ENCODE data around the gene MAP3K19. TPM values are rescaled to one million over a fixed set of nuclear protein-coding genes. Genes with fewer than 3 reads are reported as not detected.

MAP3K19 gene
- total and polyA plus RNA-seq, 2 of the 8 experiments (the other 6 are each of a cell fraction or from before 2014, with no cell fraction given): not detected

DNA sequence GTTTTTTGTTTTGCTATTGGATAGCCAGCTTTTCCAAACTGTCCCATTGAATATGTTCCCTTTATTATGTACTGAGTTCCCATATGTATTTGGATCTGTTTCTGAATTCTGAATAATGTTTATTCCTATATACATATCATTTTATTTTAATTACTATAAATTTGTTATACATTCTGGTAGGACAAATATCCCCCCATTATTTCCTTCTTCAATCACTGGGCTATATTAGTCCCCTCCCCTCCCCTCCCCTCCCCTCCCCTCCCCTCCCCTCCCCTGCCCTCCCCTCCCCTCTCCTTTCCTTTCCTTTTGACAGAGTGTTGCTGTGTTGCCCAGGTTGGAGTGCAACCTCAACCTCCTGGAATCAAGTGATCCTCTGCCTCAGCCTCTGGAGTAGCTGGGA is 31.2 kb upstream of the MAP3K19 start:
- DNase-seq (ENCODE audit: low read depth in 1 of 2, low spot score in 2 of 2) (no peak), FAIRE-seq (no peak)
- H2BK12ac ChIP-seq (ENCODE audit: low read depth, low read length): no peak overlapping the region
- H2AFZ ChIP-seq (ENCODE audit: low read length): no peak overlapping the region
- H4K20me1 ChIP-seq (replicated peaks in 1 of 2; ENCODE audit: control insufficient read depth in 1 of 2, insufficient read depth in 2 of 2, low read length in 2 of 2): no peaks in the 10 kb centered on the region
- H3K79me1 ChIP-seq (ENCODE audit: low read depth, low read length): peaks cover 2% of the 10 kb centered on the region; the same call in 1 of the 2 replicates
- no peak overlapping the region for H2BK120ac ChIP-seq (replicated peaks; ENCODE audit: low read depth, low read length)
- H4K91ac ChIP-seq (replicated peaks; ENCODE audit: insufficient read length, low read length): no peak overlapping the region
- H3K27ac ChIP-seq (ENCODE audit: low read depth, low read length): no peak overlapping the region
- H3K9me3 ChIP-seq (ENCODE audit: insufficient read depth in 2 of 2, low read depth in 1 of 2, low read length in 1 of 2): peaks cover 9 to 11% of the 10 kb centered on the region in 2 experiments; a peak in 3 of 4 replicates
- CTCF ChIA-PET (ENCODE audit: partially characterized antibody): no interaction called here
- H3K79me2 ChIP-seq (ENCODE audit: control insufficient read depth in 1 of 2, insufficient read depth in 2 of 2, low read length in 2 of 2): peaks cover 0 to 22% of the 10 kb centered on the region in 2 experiments; a peak in 2 of 4 replicates
- H3K18ac ChIP-seq (ENCODE audit: extremely low read depth, low read length): no peak overlapping the region
- H3K23me2 ChIP-seq (ENCODE audit: low read depth, low read length): no peaks in the 10 kb centered on the region
- H3K4me3 ChIP-seq (ENCODE audit: extremely low read depth in 1 of 4, insufficient read depth in 2 of 4, low read depth in 3 of 4, low read length in 4 of 4): no peak overlapping the region
- H3K4ac ChIP-seq (replicated peaks; ENCODE audit: insufficient read length, low read depth, low read length): no peak overlapping the region
- H3K4me2 ChIP-seq (ENCODE audit: insufficient read depth in 1 of 2, low read depth in 2 of 2, low read length in 2 of 2): no peak overlapping the region
- H3K9ac ChIP-seq (replicated peaks in 1 of 4; ENCODE audit: extremely low read depth in 1 of 4, low read depth in 3 of 4, low read length in 3 of 4): no peak overlapping the region
- TF ChIP-seq CHD2 (IDR thresholded peaks at IDR 0.05; ENCODE audit: low read length) (no peak), MAFK (IDR thresholded peaks at IDR 0.05; ENCODE audit: low read depth, low read length) (no peak), ASH2L (IDR thresholded peaks at IDR 0.05; ENCODE audit: low read length) (no peak), TAF7 (optimal IDR thresholded peaks at IDR 0.05; ENCODE audit: borderline replicate concordance, low read depth, low read length) (no peak), SP4 (IDR thresholded peaks at IDR 0.05; ENCODE audit: low read length) (no peak), SRF (IDR thresholded peaks at IDR 0.05; ENCODE audit: low read depth, low read length) (no peak), CBX5 (IDR thresholded peaks at IDR 0.05; ENCODE audit: low read depth, low read length) (no peak)
- POLR2A ChIA-PET (ENCODE audit: partially characterized antibody): no interaction called here
- no peak overlapping the region for H2BK20ac ChIP-seq (ENCODE audit: low read length)
- H2BK5ac ChIP-seq (ENCODE audit: low read depth, low read length): no peak overlapping the region
- no peaks in the 10 kb centered on the region for H3K27me3 ChIP-seq (replicated peaks in 1 of 4; ENCODE audit: control insufficient read depth in 3 of 4, extremely low read depth in 1 of 4, insufficient read depth in 3 of 4, low read length in 3 of 4)
- H3K36me3 ChIP-seq (ENCODE audit: control insufficient read depth in 2 of 4, insufficient read depth in 4 of 4, low read length in 3 of 4): peaks cover 0 to 9% (median 0%) of the 10 kb centered on the region in 4 experiments; a peak in 2 of 8 replicates
- H3K23ac ChIP-seq (ENCODE audit: insufficient read length): no peak overlapping the region
- no peak overlapping the region for H4K8ac ChIP-seq (ENCODE audit: extremely low read depth, insufficient read depth, low read length)
- no peak overlapping the region for H3K56ac ChIP-seq (replicated peaks; ENCODE audit: insufficient read length, low read depth, low read length)
- no peak overlapping the region for H2BK15ac ChIP-seq (ENCODE audit: low read length)
- no peaks in the 10 kb centered on the region for H3K4me1 ChIP-seq (replicated peaks in 1 of 4; ENCODE audit: control insufficient read depth in 3 of 4, insufficient read depth in 4 of 4, low read length in 3 of 4)
- no peak overlapping the region for H3K14ac ChIP-seq (ENCODE audit: insufficient read length)
- H4K5ac ChIP-seq (ENCODE audit: insufficient read length, low read depth, low read length): no peak overlapping the region
- no peak overlapping the region for H2AK5ac ChIP-seq (ENCODE audit: low read depth, low read length)

Measured in H1 (cell line).